DMS79 (cell line): Measurements from ENCODE around the gene MMADHC.

ENCODE experiments used
- DNase-seq: peaks from one replicate; lab custom pipeline; 2025; lab: John Stamatoyannopoulos, UW

Gene MMADHC

DNA sequence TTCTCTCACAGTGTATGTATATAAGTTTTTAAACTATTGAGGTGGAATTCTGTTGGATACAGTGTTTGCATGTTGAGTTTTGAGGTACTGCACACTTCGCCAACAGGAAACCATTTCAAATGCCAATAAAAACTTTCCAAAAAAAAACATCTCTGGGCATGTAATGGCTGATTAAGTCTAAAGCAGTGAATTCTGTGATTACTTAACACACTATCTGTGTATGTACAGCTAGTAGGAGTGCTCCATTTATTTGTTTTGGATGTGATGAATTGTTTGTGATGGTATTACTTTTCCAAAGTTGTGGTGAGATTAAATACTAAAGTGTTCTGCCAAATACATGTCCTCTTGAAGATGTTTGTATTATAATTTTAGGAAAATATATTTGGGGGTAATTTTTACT lies 31.1 kb downstream of the MMADHC start:
- no peak for DNase-seq

DNA sequence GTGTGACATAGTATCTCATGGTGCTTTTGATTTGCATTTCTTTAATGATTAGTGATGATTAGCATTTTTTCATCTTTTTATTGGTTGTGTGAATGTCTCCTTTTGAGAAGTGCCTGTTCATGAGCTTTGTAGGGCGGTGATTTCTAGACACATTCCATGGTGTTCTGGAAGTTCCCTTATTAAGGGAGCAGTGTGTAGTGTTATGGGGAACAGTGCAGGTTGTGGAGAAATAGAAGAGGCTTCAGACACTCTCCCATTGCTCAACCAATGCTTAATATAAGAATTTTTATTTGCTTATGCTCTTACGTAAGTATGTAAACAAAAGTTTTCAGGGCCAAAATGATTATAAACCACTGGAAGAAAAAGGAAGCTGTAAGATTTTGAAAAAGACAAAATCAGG lies 34.7 kb downstream of the MMADHC start:
- no peak for DNase-seq

DNA sequence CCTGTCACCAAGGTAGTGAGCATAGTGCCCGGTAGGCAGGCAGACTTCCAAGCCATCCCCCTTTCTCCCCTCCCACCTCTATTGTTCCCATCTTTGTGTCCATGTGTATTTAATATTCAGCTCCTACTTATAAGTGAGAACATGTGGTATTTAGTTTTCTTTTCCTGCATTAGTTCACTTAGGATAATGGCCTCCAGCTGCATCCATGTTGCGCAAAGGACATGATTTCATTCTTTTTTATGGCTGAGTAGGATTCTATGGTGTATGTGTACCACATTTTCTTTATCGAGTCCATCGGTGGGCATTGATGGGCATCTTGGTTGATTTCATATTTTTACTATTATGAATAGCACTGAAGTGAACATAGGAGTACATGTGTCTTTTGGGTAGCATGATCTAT lies 35.3 kb downstream of the MMADHC start:
- DNase-seq: no peak

DNA sequence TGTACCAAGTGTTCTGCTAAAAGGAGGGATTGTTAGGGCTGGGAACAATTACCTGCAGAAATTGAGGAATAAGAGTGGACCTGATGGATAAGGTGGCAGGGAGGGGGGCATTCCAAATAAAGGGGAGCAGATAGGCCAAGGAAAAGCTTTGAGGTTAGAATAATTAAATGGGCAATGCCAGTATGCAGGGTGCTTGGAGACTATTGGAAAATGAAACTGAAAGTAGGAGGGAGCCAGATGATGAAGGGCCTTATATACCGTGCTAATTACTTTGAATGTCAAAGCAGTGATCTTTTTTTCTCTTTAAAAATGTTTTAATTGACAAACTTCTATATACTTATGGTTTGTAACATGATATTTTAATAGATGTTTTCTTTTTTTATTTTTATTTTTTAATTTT lies 42.9 kb downstream of the MMADHC start:
- DNase-seq: no peak

DNA sequence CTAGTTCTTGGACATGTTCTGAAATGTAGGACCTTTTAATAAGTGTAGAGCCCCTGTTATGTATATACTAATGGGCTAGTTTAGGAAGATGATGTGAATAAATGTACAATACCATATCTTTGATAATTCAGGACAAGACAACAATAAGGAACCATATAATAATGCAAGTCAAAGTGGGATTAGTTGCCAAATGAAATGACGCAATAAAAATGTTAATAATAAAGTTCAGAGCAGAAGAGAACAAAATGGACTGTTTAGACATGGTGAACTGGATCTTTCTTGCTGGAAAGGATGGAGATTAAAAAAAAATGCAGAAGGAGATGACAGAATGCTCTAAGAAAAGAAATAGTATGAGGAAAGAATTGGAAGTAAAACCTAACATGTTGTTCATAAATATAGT lies 43.7 kb downstream of the MMADHC start:
- DNase-seq: no peak

DNA sequence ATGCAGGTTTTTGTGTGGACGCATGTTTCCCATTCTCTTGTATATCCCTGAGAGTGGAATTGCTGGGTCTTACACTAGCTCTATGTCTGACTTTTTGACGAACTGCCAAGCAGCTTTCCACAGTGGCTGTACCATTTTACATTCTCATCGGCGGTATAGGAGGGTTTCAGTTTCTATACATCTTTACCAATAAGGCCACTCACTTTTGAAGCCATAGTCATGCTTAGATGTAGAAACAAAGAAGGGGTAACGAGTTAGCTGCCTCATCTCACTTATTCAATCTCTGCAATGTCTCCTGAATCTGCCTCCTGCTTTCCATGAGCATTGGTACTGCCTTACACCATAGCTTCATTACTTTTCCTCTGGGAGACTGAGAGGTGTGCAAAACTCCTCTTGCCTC lies 47.4 kb downstream of the MMADHC start:
- DNase-seq: no peak

DNA sequence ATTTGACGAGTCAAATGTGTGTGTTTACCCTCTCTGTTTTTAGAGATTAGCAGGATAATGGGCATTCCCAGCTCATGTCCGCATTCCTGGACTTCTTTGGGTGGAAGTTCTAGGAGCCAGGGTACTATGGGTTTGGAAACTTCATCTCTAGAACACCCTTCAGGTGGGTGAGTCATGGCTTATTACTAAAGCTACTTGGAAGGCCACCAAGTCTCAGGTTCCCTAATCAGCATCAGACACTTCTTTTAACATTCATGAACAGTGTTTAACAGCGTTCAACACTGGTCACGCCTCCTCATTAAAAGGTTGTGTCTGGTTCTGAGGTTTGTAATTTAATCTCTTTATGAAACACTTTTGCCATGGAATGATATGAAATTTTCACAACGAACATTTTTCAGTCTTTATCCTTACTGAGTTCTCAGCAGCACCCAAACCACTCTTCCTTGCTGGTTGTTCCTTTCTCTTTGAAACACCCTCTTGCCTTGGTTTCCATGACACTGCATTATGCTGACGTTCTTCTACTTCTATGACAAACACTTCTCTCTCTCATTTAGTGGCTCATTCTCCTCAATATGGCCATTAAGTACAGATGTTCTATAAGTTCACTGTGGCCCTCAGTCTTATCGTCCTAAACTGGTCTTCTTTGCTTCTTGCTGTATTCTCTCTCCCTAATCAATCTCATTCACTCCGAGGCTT lies 49.3 kb downstream of the MMADHC start:
- DNase-seq: no peak

DNA sequence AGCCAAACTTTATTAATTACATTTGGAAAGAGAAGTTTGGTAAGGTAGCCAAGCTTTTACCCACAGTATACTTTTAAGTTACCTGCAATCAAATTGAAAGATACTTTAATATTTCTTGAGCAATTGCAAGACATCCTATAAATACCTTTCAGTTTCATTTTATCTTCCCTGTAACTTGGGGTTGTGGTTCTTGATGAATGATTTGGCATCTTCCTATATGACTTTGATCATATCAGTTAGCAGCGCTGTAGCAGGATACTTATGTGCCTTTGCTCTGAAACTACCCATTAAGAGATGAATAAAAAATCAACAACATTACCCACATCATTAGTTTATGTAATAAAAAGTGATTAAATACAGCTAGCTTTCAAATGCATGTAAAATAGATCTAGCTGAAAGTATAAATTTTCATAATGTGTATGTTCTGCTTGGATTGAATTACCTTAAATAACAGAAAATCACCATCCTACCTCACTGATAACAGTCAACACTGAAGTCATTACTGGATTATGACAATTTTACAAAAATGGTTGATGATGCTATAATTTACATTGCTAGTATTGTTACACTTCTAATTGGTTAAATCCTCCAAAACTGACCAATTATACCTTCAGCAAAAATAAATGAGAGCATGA lies 50.4 kb downstream of the MMADHC start:
- no peak for DNase-seq

DNA sequence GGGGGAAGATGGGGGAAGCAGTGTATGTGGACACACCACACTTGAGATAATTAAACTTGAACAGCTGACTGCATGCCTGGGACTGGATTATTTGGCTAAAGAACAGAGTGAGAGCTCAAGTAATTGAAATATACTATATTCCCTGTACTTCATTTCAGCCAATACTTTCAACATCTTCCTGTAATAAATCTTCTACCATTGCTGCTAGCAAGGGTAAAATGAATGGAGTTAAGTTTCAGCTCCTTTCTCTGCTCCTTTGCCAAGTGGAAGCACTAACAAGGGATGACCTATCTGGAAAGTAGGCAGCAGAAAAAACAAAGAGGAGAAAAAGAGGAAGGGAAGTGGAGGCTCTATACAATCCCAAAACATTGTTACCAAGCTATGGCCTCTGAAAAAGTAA lies 50.9 kb downstream of the MMADHC start:
- no peak for DNase-seq

DNA sequence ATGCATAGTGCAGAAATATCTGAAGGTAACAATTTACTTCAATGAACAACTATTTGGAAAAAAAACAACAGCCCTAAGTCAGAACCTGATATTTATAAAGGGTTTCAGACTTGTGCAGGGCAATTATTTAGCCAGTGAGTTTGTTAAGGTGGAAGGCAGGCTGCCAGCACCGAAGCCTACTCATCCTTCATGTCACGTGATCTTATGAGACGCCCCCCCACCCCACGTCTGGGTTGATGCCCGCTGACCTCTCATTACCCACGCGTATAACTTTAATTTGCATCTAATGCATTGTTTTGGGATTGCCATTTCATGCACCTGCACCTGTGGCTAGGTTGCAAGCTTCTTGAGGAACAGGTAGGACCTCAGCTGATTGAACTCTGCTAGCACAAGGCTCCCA lies 52.9 kb downstream of the MMADHC start:
- no peak for DNase-seq

DNA sequence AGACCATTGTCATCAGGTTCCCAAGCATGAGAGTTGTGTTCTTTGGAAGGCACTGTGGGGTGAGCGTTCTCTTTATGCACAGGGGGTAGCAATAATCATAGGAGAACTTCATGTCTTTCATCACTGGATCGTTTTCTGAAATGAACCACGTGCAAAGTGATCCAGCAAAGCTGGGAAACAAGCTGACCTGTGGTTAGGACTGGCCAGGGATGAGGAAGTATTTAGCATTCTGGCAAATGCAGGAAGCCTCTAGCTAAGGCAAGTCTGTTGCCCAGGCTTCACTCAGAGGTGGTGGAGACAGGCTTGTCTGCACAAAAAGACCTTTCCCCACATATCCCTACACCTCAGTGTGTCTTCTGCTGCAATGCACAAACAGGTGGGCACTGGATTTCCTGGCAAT lies 58.6 kb downstream of the MMADHC start:
- DNase-seq: no peak

DNA sequence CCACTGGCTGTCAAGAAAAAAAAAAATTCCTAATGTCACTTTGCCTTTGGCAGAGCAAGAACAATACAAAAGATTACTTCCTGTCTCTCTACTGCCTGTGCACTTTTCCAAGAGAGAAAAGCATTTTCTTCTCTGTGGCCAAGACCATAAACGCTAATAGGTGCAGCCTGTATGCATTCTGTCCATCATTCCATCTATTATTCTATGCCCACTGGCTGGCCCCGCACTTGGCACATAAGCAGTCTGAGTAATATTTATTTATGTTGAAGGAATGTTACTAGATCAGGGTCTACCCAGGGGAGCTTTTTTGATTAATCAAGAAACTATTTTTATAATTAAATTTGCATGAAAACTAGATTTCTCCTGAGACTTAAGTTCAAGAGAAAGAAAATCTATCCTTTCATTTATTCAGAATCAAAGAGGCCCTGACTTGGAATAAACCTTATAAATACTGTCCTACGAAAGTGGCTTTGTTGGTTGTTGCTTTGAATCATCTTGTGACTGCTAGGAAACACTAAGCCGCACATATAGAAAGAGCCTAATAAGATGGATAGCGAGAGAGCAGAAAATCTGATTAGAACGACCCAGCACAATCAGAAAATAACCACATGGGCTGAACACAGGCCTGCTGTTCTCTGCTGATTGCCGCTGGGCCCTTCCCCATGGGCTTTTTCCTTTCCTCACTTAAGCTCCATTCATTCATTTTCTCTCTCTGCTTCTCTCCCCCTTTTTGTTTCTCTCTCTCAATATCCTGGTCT lies 59.4 kb downstream of the MMADHC start:
- no peak for DNase-seq

DNA sequence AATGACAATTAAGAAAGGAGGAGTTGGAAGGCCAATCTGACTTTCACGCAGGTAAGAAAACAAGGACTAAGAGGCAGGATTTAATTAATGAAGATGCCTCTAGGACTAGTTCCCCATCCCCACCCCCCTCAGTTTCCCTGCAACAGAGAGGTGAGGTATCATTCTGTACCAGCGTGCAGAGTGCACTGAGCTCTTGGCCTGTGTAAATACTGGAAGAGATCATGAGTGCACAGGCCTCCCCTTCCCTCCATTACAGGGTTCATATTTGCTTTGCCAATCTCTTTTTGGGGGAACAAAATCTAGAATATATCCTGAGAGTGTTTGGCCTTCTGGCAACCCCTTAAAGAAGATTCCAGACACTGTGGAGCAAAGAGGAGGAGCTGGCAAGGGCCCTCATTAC lies 60.9 kb downstream of the MMADHC start:
- no peak for DNase-seq

DNA sequence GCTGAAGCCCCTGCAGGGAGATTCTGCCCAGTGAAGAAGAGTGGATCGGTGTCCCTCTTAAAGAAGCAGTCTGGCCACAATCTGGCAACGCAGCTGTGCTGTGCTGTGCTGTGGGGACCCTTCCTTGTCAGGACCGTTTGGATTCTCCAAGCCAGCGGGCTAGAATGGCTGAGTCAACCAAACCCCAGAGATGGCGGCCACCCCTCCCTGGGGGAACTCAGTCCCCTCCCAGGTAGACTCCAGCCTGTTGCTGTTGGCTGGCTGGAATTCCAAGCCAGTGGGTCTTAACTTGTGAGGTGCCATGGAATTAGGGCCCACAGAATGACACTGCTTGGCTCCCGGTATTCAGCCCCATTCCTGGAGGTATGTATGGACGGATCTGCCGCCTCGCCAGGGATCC lies 62.3 kb downstream of the MMADHC start:
- DNase-seq: no peak
